CD8-positive, alpha-beta memory T cell (primary cell): ENCODE data around the gene TIPARP. TPM values are rescaled to one million over a fixed set of nuclear protein-coding genes. Genes with fewer than 3 reads are reported as not detected.
"Not testable (repeated sequence)": the region's sequence is repeated elsewhere in the genome, so short reads cannot be mapped to it uniquely, and the experiment has no call there.

Experiments used
- CTCF ChIA-PET: fragments of 350-600 bp; sonication (Branson Sonifier 250); formaldehyde crosslinking; loops from one replicate; lab custom pipeline; 2021; ENCODE audit warnings: antibody characterized with exemption; lab: Charles Lee
- POLR2A ChIA-PET: fragments of 350-600 bp; sonication (Branson Sonifier 250); formaldehyde crosslinking; loops from one replicate; lab custom pipeline; 2021; ENCODE audit warnings: antibody characterized with exemption; lab: Charles Lee
- DNase-seq, 5 donors: peaks; one replicate each; pipeline versions ENCODE4 v3.0.0 to v3.0.0-alpha.2; 2020 to 2022; ENCODE audit warnings: mixed read lengths in 1 of 5
- H3K27ac ChIP-seq: one replicate; pipeline ENCODE4 v1.7.0; 2013; ENCODE audit warnings: low read depth, mild to moderate bottlenecking, low read length, moderate library complexity
- H3K27me3 ChIP-seq: 2 replicates; pipeline ENCODE4 v1.7.0; 2013; ENCODE audit warnings: low read length, mild to moderate bottlenecking; ENCODE audit not compliant: insufficient read depth, poor library complexity, severe bottlenecking
- H3K36me3 ChIP-seq: 2 replicates; pipeline ENCODE4 v1.7.0; 2013; ENCODE audit warnings: mild to moderate bottlenecking, low read length, moderate library complexity; ENCODE audit not compliant: insufficient read depth
- H3K4me1 ChIP-seq: 2 replicates; pipeline ENCODE4 v1.7.0; 2013; ENCODE audit warnings: mild to moderate bottlenecking, low read length, moderate library complexity; ENCODE audit not compliant: insufficient read depth
- H3K4me3 ChIP-seq: 2 replicates; pipeline ENCODE4 v1.7.0; 2013; ENCODE audit warnings: mild to moderate bottlenecking, low read length
- H3K9me3 ChIP-seq: 2 replicates; pipeline ENCODE4 v1.7.0; 2013; ENCODE audit warnings: mild to moderate bottlenecking, low read length
- H3K27ac Mint-ChIP-seq, 8 donors: one replicate each; pipeline ENCODE4 v1.8.0; 2020 to 2021; ENCODE audit warnings: mixed read lengths in 8 of 8, mild to moderate bottlenecking in 6 of 8, inconsistent platforms in 3 of 8, moderate library complexity in 3 of 8
- H3K27me3 Mint-ChIP-seq, 2 donors: one replicate each; pipeline ENCODE4 v1.8.0; 2020 to 2021; ENCODE audit warnings: mixed read lengths in 2 of 2, mild to moderate bottlenecking in 1 of 2, moderate library complexity in 1 of 2
- H3K36me3 Mint-ChIP-seq, 3 donors: one replicate each; pipeline ENCODE4 v1.8.0; 2020 to 2021; ENCODE audit warnings: mixed read lengths in 3 of 3, inconsistent platforms in 1 of 3, mild to moderate bottlenecking in 1 of 3
- H3K4me1 Mint-ChIP-seq, 3 donors: one replicate each; pipeline ENCODE4 v1.8.0; 2020 to 2021; ENCODE audit warnings: mixed read lengths in 3 of 3, inconsistent platforms in 1 of 3, mild to moderate bottlenecking in 1 of 3
- H3K4me3 Mint-ChIP-seq, 7 donors: one replicate each; pipeline ENCODE4 v1.8.0; 2020 to 2021; ENCODE audit warnings: mixed read lengths in 7 of 7, mild to moderate bottlenecking in 6 of 7, moderate library complexity in 4 of 7, inconsistent platforms in 2 of 7
- H3K9me3 Mint-ChIP-seq, 5 donors: one replicate each; pipeline ENCODE4 v1.8.0; 2020 to 2022; ENCODE audit warnings: mixed read lengths in 5 of 5, mild to moderate bottlenecking in 3 of 5, moderate library complexity in 2 of 5, inconsistent platforms in 1 of 5
- polyA plus RNA-seq: library from polyadenylated mRNA; unstranded; fragments of 300-500 nt; fragmentation: Illumina TruSeq; gene quantifications from one replicate; pipeline ENCODE4 v1.2.3, GENCODE V29; 2021
- total RNA-seq, 2 experiments: library from RNA; stranded (reverse); gene quantifications; one replicate each; pipeline ENCODE4 v1.2.3, GENCODE V29; 2021

The TIPARP gene
- total and polyA plus RNA-seq, 3 experiments from 2014 or later, result 19.8 to 37.0 (median 36.0) TPM

DNA sequence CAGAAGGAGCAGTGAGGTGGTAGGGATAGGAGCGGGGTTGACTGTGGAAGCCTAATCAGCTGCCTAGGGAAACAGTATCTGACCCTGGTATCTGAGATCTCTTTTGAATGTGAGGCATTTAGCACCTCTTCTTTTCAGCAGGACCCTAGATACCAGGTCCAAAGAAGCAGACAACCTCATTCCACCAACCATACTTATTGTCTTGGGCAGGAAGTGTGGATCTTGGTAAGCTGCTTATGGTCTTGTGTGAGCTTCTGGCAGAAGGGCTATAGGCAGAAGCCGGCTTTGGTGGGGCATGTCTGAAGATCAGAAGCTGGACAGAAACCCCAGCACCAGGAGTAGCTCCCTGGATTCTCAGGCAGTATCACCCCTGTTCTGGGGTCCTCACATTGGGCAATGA lies 65.6 kb downstream of the TIPARP start:
- Mint-ChIP-seq H3K4me1 (no peaks in the 10 kb centered on the region), H3K27ac (no peak overlapping the region), H3K27me3 (peaks cover 0 to 4% of the 10 kb centered on the region in 2 donors), H3K36me3 (peaks cover 0 to 1% (median 0%) of the 10 kb centered on the region in 3 donors), H3K4me3 (no peak overlapping the region), H3K9me3 (no peaks in the 10 kb centered on the region)
- H3K4me1 ChIP-seq, result no peaks in the 10 kb centered on the region
- no peak for DNase-seq
- no peak overlapping the region for H3K4me3 ChIP-seq
- ChIA-PET CTCF (no interaction called here), POLR2A (no interaction called here)
- H3K9me3 ChIP-seq, result no peaks in the 10 kb centered on the region
- no peak overlapping the region for H3K27ac ChIP-seq
- no peaks in the 10 kb centered on the region for H3K27me3 ChIP-seq
- no peaks in the 10 kb centered on the region for H3K36me3 ChIP-seq

- H3K4me3 ChIP-seq, H3K4me1 ChIP-seq, H3K4me1 Mint-ChIP-seq, DNase-seq, H3K27me3 Mint-ChIP-seq, H3K36me3 ChIP-seq, POLR2A ChIA-PET, H3K27ac Mint-ChIP-seq, H3K4me3 Mint-ChIP-seq, H3K36me3 Mint-ChIP-seq, H3K9me3 Mint-ChIP-seq, H3K27me3 ChIP-seq, H3K27ac ChIP-seq, H3K9me3 ChIP-seq: not testable (repeated sequence)
- CTCF ChIA-PET, result interaction anchor here (1.5 kb wide), 1 partner anchor 17 kb away, joined by 5 read pairs; no protein-coding TSS in a partner anchor
Observed at GRCh38 chr3:156740581-156740980, 66.2 kb downstream of the TIPARP start.

- no peaks in the 10 kb centered on the region for H3K4me1 Mint-ChIP-seq
- H3K27ac Mint-ChIP-seq, result no peak overlapping the region
- no peaks in the 10 kb centered on the region for H3K27me3 ChIP-seq
- no peak overlapping the region for H3K4me3 Mint-ChIP-seq
- H3K4me1 ChIP-seq, result no peaks in the 10 kb centered on the region
- no peak for DNase-seq
- H3K4me3 ChIP-seq, result no peak overlapping the region
- ChIA-PET CTCF (interaction anchor here (1.5 kb wide), 1 partner anchor 19 kb away, joined by 5 read pairs; no protein-coding TSS in a partner anchor), POLR2A (no interaction called here)
- H3K9me3 ChIP-seq, result no peaks in the 10 kb centered on the region
- H3K9me3 Mint-ChIP-seq, result peaks cover 0 to 5% (median 3%) of the 10 kb centered on the region in 5 donors
- H3K27ac ChIP-seq, result no peak overlapping the region
- H3K36me3 Mint-ChIP-seq, result peaks cover 0 to 6% (median 4%) of the 10 kb centered on the region in 3 donors
- no peaks in the 10 kb centered on the region for H3K36me3 ChIP-seq
- H3K27me3 Mint-ChIP-seq, result peaks cover 0 to 4% of the 10 kb centered on the region in 2 donors
Observed at GRCh38 chr3:156741935-156742334, 67.5 kb downstream of the TIPARP start.

DNA sequence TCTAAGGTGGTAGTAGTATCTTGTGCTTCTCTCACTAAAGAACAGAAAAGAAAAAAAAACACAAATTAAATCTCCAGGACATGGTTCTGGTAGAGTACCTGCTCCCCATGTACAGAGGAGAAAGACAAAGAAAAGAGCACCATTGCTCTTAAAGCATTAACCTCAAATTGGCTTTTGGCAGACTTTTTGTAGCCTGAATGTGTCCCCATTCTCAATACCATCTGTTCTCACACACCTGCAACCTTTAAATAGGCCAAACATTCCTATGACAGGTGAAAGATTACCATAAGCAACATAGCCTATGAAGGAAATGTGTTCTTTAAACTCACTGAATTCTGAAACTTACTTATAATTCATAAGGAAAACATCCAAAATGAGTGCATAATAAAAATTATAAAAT lies 68.0 kb downstream of the TIPARP start:
- H3K27me3 ChIP-seq, result no peaks in the 10 kb centered on the region
- Mint-ChIP-seq H3K27ac (no peak overlapping the region), H3K4me1 (no peaks in the 10 kb centered on the region), H3K27me3 (peaks cover 0 to 4% of the 10 kb centered on the region in 2 donors), H3K9me3 (peaks cover 0 to 10% (median 7%) of the 10 kb centered on the region in 5 donors), H3K4me3 (no peak overlapping the region), H3K36me3 (peaks cover 0 to 11% (median 7%) of the 10 kb centered on the region in 3 donors)
- H3K4me3 ChIP-seq, result no peak overlapping the region
- no peak overlapping the region for H3K27ac ChIP-seq
- H3K9me3 ChIP-seq, result no peaks in the 10 kb centered on the region
- CTCF ChIA-PET, result interaction anchor here (1.5 kb wide), 1 partner anchor 19 kb away, joined by 5 read pairs; no protein-coding TSS in a partner anchor
- POLR2A ChIA-PET, result no interaction called here
- no peaks in the 10 kb centered on the region for H3K36me3 ChIP-seq
- no peaks in the 10 kb centered on the region for H3K4me1 ChIP-seq
- no peak for DNase-seq

DNA sequence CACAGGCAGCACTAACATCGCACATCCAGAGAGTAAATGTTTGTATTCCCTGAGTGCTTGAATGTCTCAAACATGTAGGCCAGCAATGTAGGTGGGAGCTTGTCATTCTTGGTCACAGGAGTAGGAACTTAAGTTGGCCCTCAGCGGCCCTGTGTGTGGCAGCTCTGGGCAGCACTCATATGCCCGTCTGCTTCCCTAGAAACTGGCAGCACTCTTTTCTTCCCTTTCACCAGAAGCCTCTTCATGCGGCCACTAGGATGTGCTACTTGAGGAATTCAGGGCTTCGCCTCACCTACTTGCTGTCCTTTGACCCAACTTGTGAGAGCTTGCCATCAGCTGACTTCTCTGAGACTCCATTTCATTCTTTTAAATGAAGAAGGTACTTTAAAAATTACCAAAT lies 69.5 kb downstream of the TIPARP start:
- Histone ChIP-seq H3K27ac (no peak overlapping the region), H3K4me1 (no peaks in the 10 kb centered on the region), H3K4me3 (no peak overlapping the region), H3K27me3 (no peaks in the 10 kb centered on the region), H3K9me3 (no peaks in the 10 kb centered on the region), H3K36me3 (no peaks in the 10 kb centered on the region)
- POLR2A ChIA-PET, result no interaction called here
- DNase-seq, result no peak
- no peak overlapping the region for H3K4me3 Mint-ChIP-seq
- peaks cover 3 to 4% of the 10 kb centered on the region in 2 donors for H3K27me3 Mint-ChIP-seq
- peaks cover 0 to 13% (median 7%) of the 10 kb centered on the region in 5 donors for H3K9me3 Mint-ChIP-seq
- CTCF ChIA-PET, result no interaction called here
- no peaks in the 10 kb centered on the region for H3K4me1 Mint-ChIP-seq
- H3K36me3 Mint-ChIP-seq, result peaks cover 0 to 14% (median 7%) of the 10 kb centered on the region in 3 donors
- H3K27ac Mint-ChIP-seq, result no peak overlapping the region

GRCh38 chr3:156744631-156745030 lies 70.2 kb downstream of the TIPARP start:
- no peak overlapping the region for H3K4me3 Mint-ChIP-seq

DNA sequence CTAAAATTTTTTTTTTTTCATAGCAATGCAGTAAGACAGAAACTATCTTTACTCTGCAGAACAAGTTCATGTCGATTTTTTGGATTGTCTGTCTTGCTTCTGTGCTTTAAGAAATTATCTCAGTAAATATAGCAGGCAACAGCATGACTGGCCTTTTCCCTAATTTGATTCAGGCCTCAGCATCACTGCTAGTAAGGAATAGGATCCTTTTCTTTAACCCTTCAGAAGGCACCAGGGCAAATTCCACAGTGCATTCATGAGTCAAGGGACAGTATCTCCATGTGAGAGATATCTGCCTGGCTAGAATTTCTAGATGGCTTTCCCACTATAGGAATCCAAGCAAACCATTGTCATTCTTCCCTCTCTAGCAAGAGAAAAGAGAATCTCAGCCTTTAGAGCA lies 71.4 kb downstream of the TIPARP start:
- Mint-ChIP-seq H3K36me3 (peaks cover 0 to 14% (median 7%) of the 10 kb centered on the region in 3 donors), H3K4me1 (no peaks in the 10 kb centered on the region), H3K9me3 (peaks cover 0 to 13% (median 7%) of the 10 kb centered on the region in 5 donors), H3K27ac (no peak overlapping the region), H3K27me3 (peaks cover 3 to 4% of the 10 kb centered on the region in 2 donors), H3K4me3 (no peak overlapping the region)
- ChIA-PET CTCF (no interaction called here), POLR2A (no interaction called here)
- Histone ChIP-seq H3K27ac (no peak overlapping the region), H3K27me3 (no peaks in the 10 kb centered on the region), H3K9me3 (no peaks in the 10 kb centered on the region), H3K36me3 (no peaks in the 10 kb centered on the region), H3K4me1 (no peaks in the 10 kb centered on the region), H3K4me3 (no peak overlapping the region)
- no peak for DNase-seq

More at GRCh38 chr3:156744631-156745030, 70.2 kb downstream of the TIPARP start:
- POLR2A ChIA-PET, result no interaction called here
- CTCF ChIA-PET, result no interaction called here
- Mint-ChIP-seq H3K27me3 (peaks cover 3 to 4% of the 10 kb centered on the region in 2 donors), H3K4me1 (no peaks in the 10 kb centered on the region), H3K9me3 (peaks cover 0 to 13% (median 7%) of the 10 kb centered on the region in 5 donors), H3K36me3 (peaks cover 0 to 14% (median 7%) of the 10 kb centered on the region in 3 donors), H3K27ac (no peak overlapping the region)
- DNase-seq, result no peak
- no peak overlapping the region for H3K27ac ChIP-seq
- no peaks in the 10 kb centered on the region for H3K9me3 ChIP-seq
- H3K4me3 ChIP-seq, result no peak overlapping the region
- no peaks in the 10 kb centered on the region for H3K27me3 ChIP-seq
- no peaks in the 10 kb centered on the region for H3K4me1 ChIP-seq
- no peaks in the 10 kb centered on the region for H3K36me3 ChIP-seq

- CTCF ChIA-PET, result no interaction called here
- H3K27ac Mint-ChIP-seq, result no peak overlapping the region
Observed at GRCh38 chr3:156747046-156747445, 72.7 kb downstream of the TIPARP start.

More at GRCh38 chr3:156747046-156747445, 72.7 kb downstream of the TIPARP start:
- Mint-ChIP-seq H3K27me3 (peaks cover 4 to 12% of the 10 kb centered on the region in 2 donors), H3K36me3 (peaks cover 0 to 14% (median 7%) of the 10 kb centered on the region in 3 donors), H3K9me3 (peaks cover 0 to 13% (median 7%) of the 10 kb centered on the region in 5 donors), H3K4me1 (no peaks in the 10 kb centered on the region), H3K4me3 (no peak overlapping the region)
- Histone ChIP-seq H3K9me3 (no peaks in the 10 kb centered on the region), H3K36me3 (no peaks in the 10 kb centered on the region), H3K27me3 (no peaks in the 10 kb centered on the region), H3K4me3 (no peak overlapping the region), H3K4me1 (no peaks in the 10 kb centered on the region), H3K27ac (no peak overlapping the region)
- POLR2A ChIA-PET, result no interaction called here
- DNase-seq, result no peak
